C4-2B (cell line): Measurements from ENCODE around the gene LAMTOR5.

Experiments
- ZFX ChIP-seq: fragments of 450-650 bp; IDR thresholded peaks from 2 replicates; pipeline ENCODE4 v1.6.1; 2017
- TF ChIP-seq, protein P1 (sequence below): fragments of 450-650 bp; conservative IDR thresholded peaks from 2 replicates; pipeline ENCODE4 v1.5.1; 2017; ENCODE audit warnings: mild to moderate bottlenecking

DNA sequence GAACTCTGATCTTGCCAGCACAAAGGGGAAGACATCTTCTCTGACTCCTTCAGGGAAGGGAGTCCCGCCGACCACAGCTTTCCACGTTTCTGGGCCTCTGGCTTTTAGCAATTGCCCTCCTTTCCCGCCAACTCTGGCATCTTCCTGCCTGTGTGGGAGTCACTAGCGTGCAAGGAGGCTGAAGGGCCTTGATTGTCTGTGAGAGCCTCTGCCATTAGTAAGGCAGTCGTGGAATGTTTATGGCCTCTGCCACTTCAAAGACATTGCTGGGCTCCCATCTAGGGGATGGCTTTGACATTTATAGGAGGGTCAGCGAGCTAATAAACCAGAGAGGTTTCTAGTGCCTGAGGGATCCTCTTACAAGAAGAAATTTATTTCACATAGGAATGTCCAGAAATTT lies 29.1 kb upstream of the LAMTOR5 start:
- no peak for TF ChIP-seq ZFX
- TF ChIP-seq, protein P1, sequence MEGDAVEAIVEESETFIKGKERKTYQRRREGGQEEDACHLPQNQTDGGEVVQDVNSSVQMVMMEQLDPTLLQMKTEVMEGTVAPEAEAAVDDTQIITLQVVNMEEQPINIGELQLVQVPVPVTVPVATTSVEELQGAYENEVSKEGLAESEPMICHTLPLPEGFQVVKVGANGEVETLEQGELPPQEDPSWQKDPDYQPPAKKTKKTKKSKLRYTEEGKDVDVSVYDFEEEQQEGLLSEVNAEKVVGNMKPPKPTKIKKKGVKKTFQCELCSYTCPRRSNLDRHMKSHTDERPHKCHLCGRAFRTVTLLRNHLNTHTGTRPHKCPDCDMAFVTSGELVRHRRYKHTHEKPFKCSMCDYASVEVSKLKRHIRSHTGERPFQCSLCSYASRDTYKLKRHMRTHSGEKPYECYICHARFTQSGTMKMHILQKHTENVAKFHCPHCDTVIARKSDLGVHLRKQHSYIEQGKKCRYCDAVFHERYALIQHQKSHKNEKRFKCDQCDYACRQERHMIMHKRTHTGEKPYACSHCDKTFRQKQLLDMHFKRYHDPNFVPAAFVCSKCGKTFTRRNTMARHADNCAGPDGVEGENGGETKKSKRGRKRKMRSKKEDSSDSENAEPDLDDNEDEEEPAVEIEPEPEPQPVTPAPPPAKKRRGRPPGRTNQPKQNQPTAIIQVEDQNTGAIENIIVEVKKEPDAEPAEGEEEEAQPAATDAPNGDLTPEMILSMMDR: no peak
